HG03342 (cell line): ENCODE measurements around the gene CLDN17.

Experiments used
- ATAC-seq: cut with Tn5 transposase; IDR thresholded peaks from one replicate; pipeline ENCODE4 v1.9.1; 2021; ENCODE audit warnings: mild to moderate bottlenecking, moderate library complexity; ENCODE audit not compliant: unreplicated experiment

The CLDN17 gene

DNA sequence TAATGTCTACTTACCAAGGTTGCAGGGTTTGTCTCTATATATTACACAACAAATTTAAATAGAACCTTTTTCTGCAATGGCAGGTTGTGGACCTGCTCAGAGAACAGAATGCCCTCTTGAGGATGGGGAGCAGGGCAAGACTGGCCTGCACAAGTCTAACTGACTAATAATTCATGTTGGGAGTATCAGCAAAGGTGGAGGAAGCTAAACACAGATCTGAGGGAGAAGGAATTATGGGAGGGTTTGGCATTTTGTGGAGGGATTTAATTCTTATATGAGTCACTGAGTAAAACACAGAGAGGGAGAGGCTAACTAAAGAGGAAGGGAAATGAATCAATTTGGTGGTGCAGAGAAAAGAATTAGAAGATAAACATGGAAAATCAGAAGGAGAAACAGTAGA lies 40.0 kb downstream of the CLDN17 start:
- no peak for ATAC-seq

DNA sequence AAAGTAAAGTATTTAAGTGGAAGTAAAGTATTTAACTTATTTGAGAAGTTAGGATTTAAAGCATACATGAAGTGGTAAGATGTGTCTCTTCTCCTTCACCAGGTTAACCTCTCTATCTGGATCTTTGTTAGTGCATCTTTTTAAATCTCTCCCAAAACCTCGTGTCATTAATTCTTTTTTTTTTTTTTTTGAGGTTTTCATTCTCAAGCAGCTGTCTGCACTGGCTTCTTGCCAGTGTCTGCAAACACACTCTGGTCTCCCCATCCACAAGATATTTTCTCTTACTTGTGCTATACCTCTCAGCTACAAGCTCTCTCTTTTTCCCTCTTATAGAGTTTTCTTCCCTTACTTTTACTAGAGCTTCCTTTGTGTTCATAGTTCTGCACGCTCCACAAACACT lies 49.0 kb downstream of the CLDN17 start:
- ATAC-seq: no peak

DNA sequence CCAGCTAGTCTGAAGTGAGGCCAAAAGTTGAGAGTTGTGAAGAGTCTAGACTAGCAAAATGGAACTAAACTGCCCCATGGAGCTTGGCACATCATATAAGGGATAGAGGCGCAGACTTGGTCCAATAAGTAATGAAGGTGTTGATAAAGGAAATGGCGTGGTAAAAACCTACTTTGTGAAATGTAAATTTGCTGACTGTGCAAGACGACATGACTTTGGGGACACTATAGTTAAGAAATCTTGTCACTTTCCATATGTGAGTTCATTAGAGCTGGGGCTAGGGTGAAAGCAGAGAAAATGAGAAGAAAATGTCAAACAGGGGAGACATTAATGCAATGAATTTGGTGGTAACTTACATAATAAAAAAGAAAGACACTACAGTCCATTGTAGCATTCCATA lies 50.1 kb downstream of the CLDN17 start:
- ATAC-seq: no peak
